Heart left ventricle (tissue), 16 donors: Measurements from ENCODE around the gene RNU2-1. TPM values are rescaled to one million over a fixed set of nuclear protein-coding genes. Genes with fewer than 3 reads are reported as not detected.

Experiments
- ATAC-seq, 4 donors: fragments of 200-7000 bp; cut with Tn5 transposase; one replicate each; pipeline ENCODE4 v1.9.1; 2020 to 2022; ENCODE audit warnings: moderate library complexity in 4 of 4, mild to moderate bottlenecking in 3 of 4, moderate number of reproducible peaks in 1 of 4
- DNase-seq, 5 donors: peaks; one replicate each; pipeline ENCODE4 v3.0.0-alpha.2; 2020
- H3K27ac ChIP-seq, 12 donors: fragments of 200-600 bp; sonication (generic) in 4 of 12; one replicate each; pipeline versions ENCODE4 v1.5.0 to v1.8.0; 2016 to 2022; ENCODE audit warnings: mild to moderate bottlenecking in 2 of 12
- H3K27me3 ChIP-seq, 9 donors: fragments of 200-600 bp; sonication (generic) in 2 of 9; one replicate each; pipeline versions ENCODE4 v1.5.1 to v1.8.0; 2016 to 2022; ENCODE audit warnings: mild to moderate bottlenecking in 3 of 9
- H3K36me3 ChIP-seq, 9 donors: fragments of 200-600 bp; sonication (generic) in 2 of 9; one replicate each; pipeline versions ENCODE4 v1.5.0 to v1.8.0; 2018 to 2022; ENCODE audit warnings: mild to moderate bottlenecking in 2 of 9
- H3K4me1 ChIP-seq, 12 donors: fragments of 200-600 bp; sonication (generic) in 4 of 12; one replicate each; pipeline versions ENCODE4 v1.5.0 to v1.8.0; 2016 to 2022; ENCODE audit warnings: mild to moderate bottlenecking in 3 of 12
- H3K4me3 ChIP-seq, 12 donors: fragments of 200-600 bp; sonication (generic) in 4 of 12; one replicate each; pipeline versions ENCODE4 v1.5.0 to v1.8.0; 2017 to 2022; ENCODE audit warnings: mild to moderate bottlenecking in 9 of 12, moderate library complexity in 4 of 12
- H3K9me3 ChIP-seq, 12 donors: fragments of 200-600 bp; sonication (generic) in 4 of 12; one replicate each; pipeline versions ENCODE4 v1.5.0 to v1.8.0; 2016 to 2022; ENCODE audit warnings: mild to moderate bottlenecking in 1 of 12
- CTCF ChIP-seq, 12 donors: fragments of 200-600 bp; sonication (generic) in 4 of 12; IDR thresholded peaks; one replicate each; pipeline versions ENCODE4 v1.5.0 to v1.8.0; 2018 to 2022; ENCODE audit warnings: antibody characterized with exemption in 12 of 12, mild to moderate bottlenecking in 5 of 12
- POLR2A ChIP-seq, 2 donors: fragments of 450-650 bp; IDR thresholded peaks; one replicate each; pipeline ENCODE4 v1.6.1; 2017; ENCODE audit warnings: antibody characterized with exemption in 2 of 2, mild to moderate bottlenecking in 2 of 2, moderate library complexity in 2 of 2
- WGBS, 4 donors: extraction: QIAGEN DNeasy Blood & Tissue Kit in 2 of 4; methylation state at CpG; one replicate each; pipeline versions ENCODE4 v1.1.5 to v1.1.7; 2013 to 2018; 5-methylcytosine and 5-hydroxymethylcytosine counted together
- intact Hi-C, 10 donors: fragments of 100-400 bp; cut with DNase I; formaldehyde crosslinking; loops; one replicate each; pipeline versions ENCODE4 v1.11.1 to v1.14.2; 2022
- polyA plus RNA-seq, 2 donors: library from polyadenylated mRNA; stranded (reverse); fragments of 200-250 nt; gene quantifications; one replicate each; pipeline ENCODE4 v1.2.3, GENCODE V29; 2013
- total RNA-seq, 9 donors: library from RNA; depleted of rRNA in 2 of 9; stranded (reverse); fragments of >200 nt in 2 of 9; fragmentation: NEBNext Ultra II Directional in 3 of 9; extraction: Animal tissue kit (Norgen Biotek cat#: 25700) in 3 of 9; gene quantifications; one replicate each; pipeline versions ENCODE4 v1.1.0 to v1.2.4, GENCODE V29; 2016 to 2023
- donor health status: ischemic (EF 13 %, LVEDD 7.1; RV severe dilation, severe dysfunction).
- donor health status: healthy with polysubstance abuse.
- donor health status: DM: no; HTN: yes; CAD: no.
- donor health status: DM: no; HTN: no; CAD: no.
- donor health status: ischemic (EF 25% LVEDD 6.9; RV normal size, moderate dysfunction).
- donor health status: ischemic (EF 25% LVEDD 5.7; RV mildly dilated, moderate dysfunction).
- donor health status: healthy.
- donor health status: DM: yes; HTN: yes; CAD: no.
- donor health status: ischemic (EF 35%, LVEDD 5.7; RV mildly dilated, moderate dysfunction).
- donor health status: nonischemic (EF 11% LVEDD 7.7; RV severe dilation, severe dysfunction).
- donor health status: DM: yes; HTN: yes; CAD: no.
- donor health status: PGD.
- donor health status: ischemic (EF 29% LVEDD 5.4; RV normal size, mild dysfunction).
- donor health status: nonischemic (EF 23%, LVEDD 6.1; RV moderate dilation, normal function).

The RNU2-1 gene
- total and polyA plus RNA-seq, 11 donors, result 404 to 5,003 (median 3,408) TPM; not detected in 4

GRCh38 chr17:43220511-43221125 lies 13.2 kb downstream of the RNU2-1 start:
- intact Hi-C loops, result loop anchor here in 1 of 10 donors (10.0 kb wide), 1 partner anchor 104 kb away; no protein-coding TSS in a partner anchor
- TF ChIP-seq POLR2A (IDR thresholded peaks at IDR 0.05), result no peak
- no peak for TF ChIP-seq CTCF (IDR thresholded peaks at IDR 0.05)
- DNase-seq, result peak in 1 of 5 donors; percentile 11
- 86 to 90% (median 87%) methylated on average over 9 of the region's 9 CpGs for WGBS, 4 donors
- Histone ChIP-seq H3K36me3 (peaks cover 0 to 72% (median 27%) of the 10 kb centered on the region in 9 donors), H3K9me3 (no peaks in the 10 kb centered on the region), H3K27me3 (no peaks in the 10 kb centered on the region), H3K4me3 (no peak overlapping the region), H3K27ac (no peak overlapping the region), H3K4me1 (no peaks in the 10 kb centered on the region)
- ATAC-seq, result no peak

GRCh38 chr17:43219746-43220380 lies 13.9 kb downstream of the RNU2-1 start:
- H3K36me3 ChIP-seq, result peaks cover 0 to 75% (median 27%) of the 10 kb centered on the region in 9 donors
- TF ChIP-seq POLR2A (IDR thresholded peaks at IDR 0.05) (no peak), CTCF (IDR thresholded peaks at IDR 0.05) (no peak)
- no peaks in the 10 kb centered on the region for H3K9me3 ChIP-seq
- H3K27ac ChIP-seq, result no peak overlapping the region
- H3K4me1 ChIP-seq, result no peaks in the 10 kb centered on the region
- ATAC-seq, result no peak
- no peaks in the 10 kb centered on the region for H3K27me3 ChIP-seq
- H3K4me3 ChIP-seq, result no peak overlapping the region
- WGBS, 4 donors, result 76 to 81% (median 78%) methylated on average over 8 of the region's 8 CpGs
- intact Hi-C loops, result loop anchor here in 4 of 10 donors (10.0 kb wide), 3 partner anchors 105 to 195 kb away; partner anchors contain the start of genes RND2 (in 2 of the 4) and VAT1 (in 2 of the 4)
- peak in 1 of 5 donors; percentile 9 for DNase-seq

GRCh38 chr17:43219001-43219400 lies 14.8 kb downstream of the RNU2-1 start:
- H3K4me1 ChIP-seq, result peaks cover 0 to 2% (median 0%) of the 10 kb centered on the region in 12 donors
- DNase-seq, result peak in 1 of 5 donors; percentile 12
- no peaks in the 10 kb centered on the region for H3K9me3 ChIP-seq
- intact Hi-C loops, result loop anchor here in 3 of 10 donors (10.0 kb wide), 2 partner anchors 126 to 194 kb away; partner anchors contain the start of genes RND2 (in 2 of the 3) and VAT1 (in 2 of the 3)
- H3K4me3 ChIP-seq, result no peak overlapping the region
- no peak overlapping the region for H3K27ac ChIP-seq
- WGBS, 4 donors, result 79 to 90% (median 83%) methylated on average over 2 of the region's 2 CpGs
- H3K27me3 ChIP-seq, result no peaks in the 10 kb centered on the region
- ATAC-seq, result no peak
- no peak for TF ChIP-seq CTCF (IDR thresholded peaks at IDR 0.05)
- no peak for TF ChIP-seq POLR2A (IDR thresholded peaks at IDR 0.05)
- peaks cover 0 to 75% (median 24%) of the 10 kb centered on the region in 9 donors for H3K36me3 ChIP-seq

- H3K9me3 ChIP-seq, result no peaks in the 10 kb centered on the region
- TF ChIP-seq POLR2A (IDR thresholded peaks at IDR 0.05) (no peak), CTCF (IDR thresholded peaks at IDR 0.05) (no peak)
- DNase-seq (peak in 1 of 5 donors; percentile 9), ATAC-seq (no peak)
- intact Hi-C loops, result loop anchor here in 3 of 10 donors (10.0 kb wide), 2 partner anchors 127 to 193 kb away; partner anchors contain the start of genes RND2 (in 2 of the 3) and VAT1 (in 2 of the 3)
- no peak overlapping the region for H3K4me3 ChIP-seq
- no peaks in the 10 kb centered on the region for H3K27me3 ChIP-seq
- peaks cover 0 to 16% (median 5%) of the 10 kb centered on the region in 12 donors for H3K4me1 ChIP-seq
- no peak overlapping the region for H3K27ac ChIP-seq
- 90 to 95% (median 95%) methylated on average over 2 of the region's 2 CpGs for WGBS, 4 donors
- H3K36me3 ChIP-seq, result peaks cover 0 to 79% (median 24%) of the 10 kb centered on the region in 9 donors
These were observed 16.1 kb downstream of the RNU2-1 start for GRCh38 chr17:43217614-43218087.
